HEK293T (cell line): ENCODE data around the gene LRBA.

ENCODE experiments used
- ARNT ChIP-seq: fragments of 450-650 bp; IDR thresholded peaks from 2 replicates; pipeline ENCODE4 v1.6.1; 2017; ENCODE audit warnings: mild to moderate bottlenecking
- BHLHE40 ChIP-seq: fragments of 450-650 bp; IDR thresholded peaks from 2 replicates; pipeline ENCODE4 v1.6.1; 2016; ENCODE audit warnings: mild to moderate bottlenecking, moderate library complexity, borderline replicate concordance
- CTBP1 ChIP-seq: fragments of 450-650 bp; IDR thresholded peaks from 2 replicates; pipeline ENCODE4 v1.6.1; 2016; ENCODE audit warnings: borderline replicate concordance
- FOXA1 ChIP-seq: fragments of 450-650 bp; IDR thresholded peaks from 2 replicates; pipeline ENCODE4 v1.6.1; 2016; ENCODE audit warnings: mild to moderate bottlenecking
- FOXM1 ChIP-seq: fragments of 450-650 bp; IDR thresholded peaks from 2 replicates; pipeline ENCODE4 v1.6.1; 2017; ENCODE audit warnings: mild to moderate bottlenecking, borderline replicate concordance
- HDGF ChIP-seq: fragments of 450-650 bp; IDR thresholded peaks from 2 replicates; pipeline ENCODE4 v1.6.1; 2017; ENCODE audit warnings: antibody characterized with exemption, borderline replicate concordance
- NFRKB ChIP-seq: fragments of 450-650 bp; IDR thresholded peaks from 2 replicates; pipeline ENCODE4 v1.6.1; 2016; ENCODE audit warnings: mild to moderate bottlenecking, moderate library complexity
- SP1 ChIP-seq: fragments of 450-650 bp; IDR thresholded peaks from 2 replicates; pipeline ENCODE4 v1.6.1; 2017
- SUZ12 ChIP-seq: fragments of 450-650 bp; IDR thresholded peaks from 2 replicates; pipeline ENCODE4 v1.6.1; 2016; ENCODE audit warnings: mild to moderate bottlenecking

GRCh38 chr4:150477869-150478268, 537.2 kb downstream of the LRBA start:
- TF ChIP-seq FOXA1 = no peak
- TF ChIP-seq HDGF = no peak
- no peak for TF ChIP-seq CTBP1
- no peak for TF ChIP-seq ARNT
- TF ChIP-seq SP1 = no peak
- TF ChIP-seq SUZ12 = no peak
- no peak for TF ChIP-seq BHLHE40
- TF ChIP-seq NFRKB = no peak
- TF ChIP-seq FOXM1 = no peak
